ENCODE measurements around the gene METTL24.
"Not testable (repeated sequence)": the region's sequence is repeated elsewhere in the genome, so short reads cannot be mapped to it uniquely, and the experiment has no call there.

Gene METTL24

DNA sequence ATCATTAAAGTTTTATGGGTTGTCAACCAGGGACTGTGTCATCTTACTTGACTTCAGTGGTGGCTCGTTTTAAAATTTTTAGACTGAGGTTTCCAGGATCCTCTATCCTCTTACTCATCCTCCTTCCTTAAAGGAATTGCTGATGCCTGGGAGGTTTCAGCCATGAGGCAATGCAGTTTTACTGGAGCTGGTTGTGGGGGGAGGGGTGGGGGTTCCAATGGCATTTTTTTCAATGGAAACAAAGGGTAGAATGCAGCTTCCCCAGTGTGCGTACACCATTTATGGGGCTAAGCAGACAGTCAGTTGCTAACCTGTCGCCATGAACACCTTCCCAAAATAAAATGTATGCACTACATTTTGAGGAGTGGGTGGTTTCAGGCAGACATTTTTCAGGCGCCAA lies 88.0 kb downstream of the METTL24 start:
- DNase-seq (ENCODE audit: low read depth in 1 of 2, low spot score in 1 of 2): no peak

DNA sequence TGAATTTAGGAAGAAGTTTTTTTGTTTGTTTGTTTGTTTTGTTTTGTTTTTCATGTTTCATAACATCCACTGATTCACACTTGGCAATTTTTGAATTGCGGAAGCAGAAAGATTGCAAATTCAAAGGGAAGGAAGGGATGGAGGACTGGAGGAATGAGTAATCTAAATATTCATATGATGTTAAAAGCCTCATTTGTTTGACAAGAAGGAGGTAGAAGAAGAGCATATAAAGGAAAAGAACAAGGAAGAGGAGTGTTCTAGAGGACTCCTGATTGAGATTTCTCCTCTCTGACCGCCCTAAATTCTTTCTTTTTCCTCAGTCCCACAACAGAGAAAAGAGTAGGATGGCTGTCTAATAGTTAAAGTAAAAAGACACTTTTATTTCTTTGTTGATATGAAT lies 88.5 kb downstream of the METTL24 start:
- no peak for DNase-seq (ENCODE audit: low read depth in 1 of 2, low spot score in 1 of 2)

DNA sequence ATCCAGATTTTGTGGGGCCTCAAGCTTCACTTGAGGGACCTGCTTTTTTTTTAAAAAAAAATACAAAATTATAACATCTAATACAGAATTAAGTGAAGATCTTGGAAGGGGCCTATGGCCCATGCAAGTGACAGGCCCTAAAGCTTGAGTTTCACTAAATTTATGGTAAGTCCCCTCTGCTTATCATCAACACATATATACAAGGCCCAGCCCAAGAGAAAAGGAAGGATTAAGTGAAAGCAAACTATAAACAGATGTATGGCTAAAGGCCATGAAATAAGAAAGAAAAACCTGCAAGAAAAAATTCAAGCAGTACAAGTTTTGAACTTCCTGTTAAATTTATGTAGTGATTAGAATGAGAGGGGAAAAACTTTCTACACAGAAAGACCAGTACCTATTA lies 91.2 kb downstream of the METTL24 start:
- DNase-seq (ENCODE audit: low read depth in 1 of 2, low spot score in 1 of 2): no peak

DNA sequence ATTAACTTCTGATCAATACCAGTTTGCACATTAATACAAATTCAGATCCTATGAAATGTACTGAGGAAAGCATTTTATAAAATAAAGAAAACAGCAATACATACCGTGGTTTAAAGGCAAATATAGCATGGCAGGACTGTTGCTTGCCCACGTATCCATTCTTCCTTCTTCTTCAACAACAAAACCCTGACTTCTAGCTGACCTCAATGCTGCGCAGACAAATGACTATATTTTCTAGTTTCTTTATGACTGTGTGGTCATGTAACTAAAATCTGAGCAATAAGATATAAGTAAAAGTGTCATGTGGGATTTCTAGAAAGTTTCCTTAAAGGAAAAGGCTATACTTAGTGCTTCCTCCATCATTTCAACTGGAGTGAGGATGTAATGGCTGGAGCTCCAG lies 92.9 kb downstream of the METTL24 start:
- no peak for DNase-seq (ENCODE audit: low read depth in 1 of 2, low spot score in 1 of 2)

DNA sequence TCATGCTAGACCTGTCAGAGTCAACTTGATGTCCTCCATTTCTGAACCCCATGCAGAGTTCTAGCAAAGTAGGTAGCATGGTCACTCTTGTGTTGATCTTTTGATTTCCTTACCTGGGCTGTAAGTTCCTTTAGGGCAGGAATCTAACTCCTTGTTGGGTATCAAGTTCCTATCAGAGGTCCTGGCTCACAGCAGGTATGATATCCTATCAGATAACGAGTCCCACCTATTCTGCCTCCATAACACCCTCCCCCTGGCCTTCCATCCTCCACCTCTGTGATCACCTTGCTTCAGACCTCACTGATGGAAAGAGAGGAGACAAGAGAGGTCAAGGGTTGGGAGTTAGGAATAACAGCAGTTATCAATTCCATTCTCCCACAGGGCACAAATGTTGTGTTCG lies 101.8 kb downstream of the METTL24 start:
- DNase-seq (ENCODE audit: low read depth in 1 of 2, low spot score in 1 of 2): no peak

GRCh38 chr6:110255211-110255750 lies 102.9 kb downstream of the METTL24 start:
- DNase-seq (ENCODE audit: low read depth in 1 of 2, low spot score in 1 of 2): no peak

DNA sequence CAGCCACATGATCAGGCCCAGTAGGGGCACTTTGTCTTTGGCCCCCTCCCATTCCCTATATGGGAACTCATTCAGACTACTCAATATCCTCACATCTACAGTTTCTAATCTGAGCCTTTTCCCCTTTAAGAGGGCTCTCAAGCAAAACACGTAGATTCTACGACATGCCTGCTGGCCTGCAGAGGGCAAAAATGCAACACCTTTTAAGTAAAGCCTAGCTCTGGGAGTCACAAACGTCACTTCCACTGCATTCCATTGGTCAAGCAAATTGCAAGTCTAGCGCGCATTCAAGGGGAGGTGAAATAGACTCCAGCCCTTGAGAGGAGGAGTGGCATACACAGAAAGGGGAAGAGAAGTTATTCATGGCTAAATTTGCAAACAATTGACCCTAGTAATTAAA lies 107.3 kb downstream of the METTL24 start:
- DNase-seq (ENCODE audit: low read depth in 1 of 2, low spot score in 1 of 2): no peak

DNA sequence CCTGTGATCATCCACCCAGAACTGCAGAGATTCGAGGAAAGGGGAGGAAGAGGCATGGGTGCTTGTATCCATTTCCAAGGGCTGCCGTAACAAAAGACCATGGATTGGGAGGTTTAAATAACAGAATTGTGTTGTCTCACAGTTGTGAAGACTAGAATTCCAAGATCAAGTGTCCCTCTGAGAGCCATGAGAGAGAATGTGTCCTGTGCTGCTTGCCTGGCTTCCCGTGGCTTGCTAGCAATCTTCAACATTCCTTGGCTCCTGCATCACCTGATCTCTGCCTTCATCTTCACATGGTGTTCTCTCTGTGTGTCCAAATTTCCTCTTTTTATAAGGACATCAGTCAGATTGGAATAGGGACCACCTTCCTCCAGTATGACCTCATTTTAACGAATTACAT lies 108.1 kb downstream of the METTL24 start:
- no peak for DNase-seq (ENCODE audit: low read depth in 1 of 2, low spot score in 1 of 2)

DNA sequence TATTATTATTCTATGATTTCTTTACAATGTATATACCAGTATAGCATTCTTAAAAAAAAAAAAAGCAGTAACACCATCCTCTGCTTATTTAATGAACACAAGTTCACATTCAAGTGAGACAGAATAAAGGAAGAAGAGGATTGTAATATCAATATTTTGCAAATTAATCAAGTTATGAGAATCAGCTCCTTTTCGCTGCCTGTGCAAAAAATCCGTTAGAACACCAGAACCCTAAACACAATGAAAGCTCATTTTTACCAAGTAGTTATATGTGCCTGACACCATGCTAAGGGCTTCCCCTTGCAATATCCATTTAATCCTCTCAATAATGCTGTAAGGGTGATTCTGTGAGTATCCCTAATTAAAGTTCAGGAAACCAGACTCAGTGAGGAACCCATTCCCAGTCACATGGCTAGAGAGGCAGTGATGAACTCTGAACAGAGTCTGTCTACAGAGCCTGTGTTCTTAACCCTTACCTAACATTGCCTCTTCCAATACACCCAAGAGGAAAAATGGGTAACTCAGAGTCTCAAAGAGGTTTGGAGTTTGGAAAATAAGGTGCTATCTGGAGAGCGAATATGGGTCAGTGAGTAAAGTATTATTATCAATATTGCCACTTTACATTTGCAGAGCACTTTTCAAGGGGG lies 111.1 kb downstream of the METTL24 start:
- DNase-seq (ENCODE audit: low read depth in 1 of 2, low spot score in 1 of 2): no peak

- DNase-seq (ENCODE audit: low read depth in 1 of 2, low spot score in 1 of 2): no peak
Measured at GRCh38 chr6:110246378-110246777, 111.8 kb downstream of the METTL24 start.

DNA sequence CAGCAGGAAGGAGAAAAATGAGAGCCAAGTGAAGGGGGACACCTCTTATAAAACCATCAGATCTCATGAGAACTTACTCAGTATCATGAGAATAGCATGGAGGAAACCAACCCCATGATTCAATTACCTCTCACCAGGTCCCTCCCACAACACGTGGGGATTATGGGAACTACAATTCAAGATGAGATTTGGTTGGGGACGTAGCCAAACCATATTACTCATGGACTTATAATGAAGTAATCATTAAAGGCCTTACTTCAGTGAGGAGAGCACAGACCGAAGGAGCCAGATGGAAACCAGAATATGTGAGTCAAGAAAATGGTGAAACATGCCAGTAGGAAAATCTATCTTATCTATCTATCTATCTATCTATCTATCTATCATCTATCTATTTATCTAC lies 113.5 kb downstream of the METTL24 start:
- not testable (repeated sequence) for DNase-seq (ENCODE audit: low read depth in 1 of 2, low spot score in 1 of 2)

GRCh38 chr6:110239526-110240274 lies 118.4 kb downstream of the METTL24 start:
- no peak for DNase-seq (ENCODE audit: low read depth in 1 of 2, low spot score in 1 of 2)

DNA sequence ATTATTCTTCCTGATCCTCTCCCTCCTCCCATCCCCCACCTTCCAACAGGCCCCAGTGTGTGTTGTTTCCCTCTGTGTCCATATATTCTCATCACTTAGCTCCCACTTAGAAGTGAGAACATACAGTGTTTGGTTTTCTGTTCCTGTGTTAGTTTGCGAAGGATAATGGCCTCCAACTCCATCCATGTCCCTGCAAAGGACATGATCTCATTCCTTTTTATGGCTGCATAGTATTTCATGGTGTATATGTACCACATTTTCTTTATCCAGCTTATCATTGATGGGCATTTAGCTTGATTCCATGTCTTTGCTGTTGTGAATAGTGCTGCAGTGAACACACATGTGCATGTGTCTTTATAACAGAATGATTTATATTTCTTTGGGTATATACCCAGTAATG lies 122.1 kb downstream of the METTL24 start:
- DNase-seq (ENCODE audit: low read depth in 1 of 2, low spot score in 1 of 2): not testable (repeated sequence)

DNA sequence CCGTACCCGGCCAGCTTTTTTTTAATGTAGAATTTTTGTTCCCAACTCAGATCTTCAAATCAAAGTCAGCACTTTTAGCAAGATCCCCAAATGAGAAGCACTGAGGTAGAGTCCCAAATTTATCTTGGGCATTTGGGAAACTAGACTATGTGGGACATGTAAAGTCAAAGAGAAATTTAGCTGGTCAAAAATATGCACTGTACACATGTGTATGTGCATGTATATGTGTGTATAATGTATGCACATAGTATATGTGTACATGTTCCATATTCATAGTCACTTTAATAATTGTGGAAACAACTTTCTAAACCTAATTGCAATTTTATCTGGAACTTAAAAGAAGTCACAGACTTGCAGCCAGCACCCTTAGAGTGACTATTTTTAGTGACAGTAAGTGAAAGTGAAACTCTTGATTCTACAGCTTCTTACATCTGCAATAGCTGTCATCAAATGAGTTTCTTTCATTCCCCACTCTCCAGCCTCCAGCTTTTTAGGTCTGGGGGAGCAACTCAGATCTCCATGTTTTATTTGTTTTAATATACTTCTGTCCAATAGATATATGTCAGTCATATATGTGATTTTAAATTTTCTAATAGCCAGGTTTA lies 124.3 kb downstream of the METTL24 start:
- no peak for DNase-seq (ENCODE audit: low read depth in 1 of 2, low spot score in 1 of 2)

DNA sequence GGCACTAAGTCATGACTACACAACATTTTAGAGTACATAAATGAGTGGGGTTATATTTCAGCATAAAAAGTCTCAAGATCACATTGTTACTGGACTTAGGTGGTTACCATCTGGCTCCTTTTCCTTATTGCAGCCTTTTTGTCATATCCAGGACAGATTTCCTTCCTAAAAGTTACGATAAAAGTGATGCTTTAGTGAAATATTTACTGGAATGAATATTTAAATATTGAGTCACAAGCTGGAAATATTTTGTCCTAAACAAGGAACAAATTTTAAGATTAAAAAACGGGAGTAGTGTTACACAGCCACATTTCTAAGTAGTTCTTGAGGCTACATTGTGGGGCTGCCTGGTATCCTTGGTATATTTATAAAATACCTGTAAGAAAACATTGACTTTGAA lies 125.7 kb downstream of the METTL24 start:
- no peak for DNase-seq (ENCODE audit: low read depth in 1 of 2, low spot score in 1 of 2)

DNA sequence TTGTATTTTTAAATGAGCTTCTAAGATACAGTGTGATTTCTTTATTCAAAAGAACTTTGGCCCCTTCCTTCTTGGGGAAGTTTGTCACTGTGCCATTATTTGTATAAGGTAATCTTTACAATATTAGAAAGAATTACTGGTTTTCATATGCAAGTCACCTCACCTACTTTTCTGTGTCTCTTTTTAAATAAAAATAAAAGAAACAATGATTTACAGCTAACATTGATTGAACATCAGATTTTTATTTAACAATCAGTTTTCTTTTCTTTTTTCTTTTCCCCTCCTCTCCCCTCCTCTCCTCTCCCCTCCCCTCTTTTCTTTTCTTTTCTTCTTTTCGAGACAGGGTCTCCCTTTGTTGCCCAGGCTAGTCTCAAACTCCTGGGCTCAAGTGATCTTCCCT lies 131.9 kb downstream of the METTL24 start:
- no peak for DNase-seq (ENCODE audit: low read depth in 1 of 2, low spot score in 1 of 2)

DNA sequence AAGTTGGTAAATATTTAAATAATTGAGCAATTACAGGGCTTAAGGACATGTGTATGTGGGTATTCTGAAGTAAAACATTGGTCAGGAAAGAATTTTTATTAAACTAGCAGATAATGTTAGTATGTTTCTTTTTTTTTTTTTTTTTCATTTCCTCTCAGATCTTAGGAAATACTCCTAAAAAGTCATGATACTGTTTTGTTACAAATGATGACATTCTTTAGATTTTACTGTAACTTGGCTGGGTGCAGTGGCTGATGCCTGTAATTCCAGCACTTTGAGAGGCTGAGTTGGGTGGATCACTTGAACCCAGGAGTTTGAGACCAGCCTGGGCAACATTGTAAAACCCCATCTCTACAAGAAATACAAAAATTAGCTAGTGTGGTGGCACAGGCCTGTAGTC lies 136.4 kb downstream of the METTL24 start:
- no peak for DNase-seq (ENCODE audit: low read depth in 1 of 2, low spot score in 1 of 2)

GRCh38 chr6:110217266-110217665 lies 140.9 kb downstream of the METTL24 start:
- DNase-seq (ENCODE audit: low read depth in 1 of 2, low spot score in 1 of 2): no peak

DNA sequence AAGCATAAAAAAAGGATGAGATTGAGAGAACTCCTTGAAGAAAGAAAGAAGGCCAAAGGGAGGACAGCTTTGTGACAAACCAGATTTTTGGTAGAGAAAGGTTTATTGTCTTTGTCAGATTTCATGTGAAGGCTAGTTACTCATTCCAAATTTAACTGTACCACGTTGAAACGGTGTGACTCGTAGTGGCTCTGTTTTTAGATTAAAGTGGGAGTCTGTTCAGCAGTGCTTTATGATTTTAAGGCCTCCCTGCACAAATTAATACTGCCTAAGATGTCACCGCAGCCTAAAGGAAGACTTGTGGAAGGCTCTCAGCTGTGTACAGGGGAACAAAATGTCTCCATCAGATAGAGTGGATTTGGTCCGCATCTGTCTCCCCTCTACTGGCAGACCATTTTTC lies 142.0 kb downstream of the METTL24 start:
- DNase-seq (ENCODE audit: low read depth in 1 of 2, low spot score in 1 of 2): no peak

- DNase-seq (ENCODE audit: low read depth in 1 of 2, low spot score in 1 of 2): no peak
Measured at GRCh38 chr6:110214338-110214737, 143.8 kb downstream of the METTL24 start.

GRCh38 chr6:110211753-110212152 lies 146.4 kb downstream of the METTL24 start:
- DNase-seq (ENCODE audit: low read depth in 1 of 2, low spot score in 1 of 2): no peak

- DNase-seq (ENCODE audit: low read depth in 1 of 2, low spot score in 1 of 2): no peak
Measured at GRCh38 chr6:110207652-110208051, 150.5 kb downstream of the METTL24 start.

All from activated T-helper 1 cell treated with anti-CD3 and anti-CD28 coated beads, Interleukin-2, amount 50 U/mL, for 16 hours (primary cell).